HT-29 (cell line): ENCODE measurements around the gene BHMT2. TPM values are rescaled to one million over a fixed set of nuclear protein-coding genes. Genes with fewer than 3 reads are reported as not detected.
A peak's percentile ranks its signal among the peaks of the same experiment; 100 is the strongest.

Source experiments
- DNase-seq: peaks from one replicate; pipeline ENCODE4 v3.0.0-alpha.2; 2015; ENCODE audit warnings: low spot score
- total RNA-seq: library from RNA; depleted of rRNA; stranded (reverse); fragments of >200 nt; shearing (Covaris generic); gene quantifications from 2 replicates; pipeline ENCODE4 v1.2.3, GENCODE V29; 2014; rRNA removed

Gene BHMT2
- total RNA-seq, 1 experiment from 2014 or later: not detected

DNA sequence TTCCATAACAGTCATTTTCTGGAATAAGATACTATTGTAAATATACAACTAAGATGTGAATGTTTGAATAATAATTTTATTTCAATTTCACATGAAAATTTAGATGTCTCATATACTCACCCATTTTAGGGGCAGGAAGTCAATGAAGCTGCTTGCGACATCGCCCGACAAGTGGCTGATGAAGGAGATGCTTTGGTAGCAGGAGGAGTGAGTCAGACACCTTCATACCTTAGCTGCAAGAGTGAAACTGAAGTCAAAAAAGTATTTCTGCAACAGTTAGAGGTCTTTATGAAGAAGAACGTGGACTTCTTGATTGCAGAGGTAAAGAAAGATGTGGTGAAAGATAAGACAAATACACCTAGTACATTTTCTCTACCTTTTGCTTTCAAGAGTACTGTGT is 50.7 kb downstream of the BHMT2 start:
- DNase-seq: no peak

- DNase-seq: no peak
Measured at GRCh38 chr5:79122973-79123372, 53.4 kb downstream of the BHMT2 start.

GRCh38 chr5:79124607-79125006 is 55.0 kb downstream of the BHMT2 start:
- no peak for DNase-seq

DNA sequence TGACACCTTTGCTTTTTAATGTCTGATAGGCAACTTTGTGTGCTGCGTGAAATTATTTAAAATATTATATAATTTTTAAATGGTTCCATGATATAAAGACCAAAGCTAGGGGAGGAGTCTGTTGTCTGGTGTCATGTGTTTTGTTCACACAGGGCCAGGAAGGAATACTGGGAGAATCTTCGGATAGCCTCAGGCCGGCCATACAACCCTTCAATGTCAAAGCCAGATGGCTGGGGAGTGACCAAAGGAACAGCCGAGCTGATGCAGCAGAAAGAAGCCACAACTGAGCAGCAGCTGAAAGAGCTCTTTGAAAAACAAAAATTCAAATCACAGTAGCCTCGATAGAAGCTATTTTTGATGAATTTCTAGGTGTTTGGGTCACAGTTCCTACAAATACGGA is 61.2 kb downstream of the BHMT2 start:
- no peak for DNase-seq

GRCh38 chr5:79133121-79133656 is 63.6 kb downstream of the BHMT2 start:
- peak; percentile 65 for DNase-seq

DNA sequence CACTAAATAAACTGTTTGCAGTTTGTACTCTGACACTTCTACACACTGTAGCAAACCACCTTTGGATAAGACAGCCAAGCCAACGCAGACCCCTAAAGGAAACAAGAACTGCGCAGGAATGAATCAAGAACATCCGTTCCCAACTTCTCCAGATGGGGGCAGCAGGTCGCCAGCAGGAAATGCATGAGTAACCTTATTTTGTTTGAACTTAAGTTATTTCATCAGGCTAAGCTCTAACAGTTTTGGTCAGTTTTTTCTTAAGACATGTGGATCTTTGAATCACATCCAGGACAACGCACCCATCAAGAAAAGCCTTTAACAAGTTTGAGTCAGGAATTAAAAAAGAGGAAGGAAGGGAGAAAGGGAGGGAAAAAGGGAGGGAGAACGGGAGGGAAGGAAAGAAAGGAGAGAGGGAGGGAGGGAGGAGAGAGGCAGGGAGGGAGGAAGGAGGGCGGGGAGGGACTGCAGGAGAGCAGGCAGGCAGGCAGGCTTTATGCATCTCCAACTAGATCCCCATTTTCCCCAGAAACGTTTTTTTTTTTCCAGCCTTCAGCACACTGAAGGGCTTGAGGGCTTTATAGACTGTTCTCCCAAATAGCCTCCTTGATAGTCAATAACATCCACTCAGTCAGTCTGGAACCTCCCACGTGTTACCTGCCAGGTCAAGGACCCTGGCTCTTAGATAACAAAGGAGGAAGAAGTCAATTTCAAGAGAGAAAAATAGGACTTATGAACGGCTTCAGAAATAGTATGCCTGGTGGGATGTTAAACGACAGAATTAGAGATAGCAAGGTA is 64.3 kb downstream of the BHMT2 start:
- peak; percentile 83 for DNase-seq

- DNase-seq: no peak
Measured at GRCh38 chr5:79135790-79136553, 66.4 kb downstream of the BHMT2 start.

GRCh38 chr5:79136618-79137017 is 67.1 kb downstream of the BHMT2 start:
- DNase-seq: no peak

Other genes starting within 250 kb of the BHMT2 start
- 3.8 and 6.7 TPM in 2 replicates for gene ARSB, start 84.5 kb upstream of the BHMT2 start, total RNA-seq
- not detected in 2 replicates for gene DMGDH, start 93 bp upstream of the BHMT2 start, total RNA-seq
- not detected in 2 replicates for gene BHMT, start 42.0 kb downstream of the BHMT2 start, total RNA-seq
- 5.9 and 7.5 TPM in 2 replicates for gene JMY, start 166.4 kb downstream of the BHMT2 start, total RNA-seq